Ishikawa (cell line): ENCODE measurements around the gene REC114.

ENCODE experiments used
- CEBPB ChIP-seq: IDR thresholded peaks from 2 replicates; pipeline ENCODE4 v1.6.1; 2012
- CREB1 ChIP-seq: IDR thresholded peaks from 2 replicates; pipeline ENCODE4 v1.6.1; 2012; ENCODE audit warnings: low read depth
- EGR1 ChIP-seq: IDR thresholded peaks from 2 replicates; pipeline ENCODE4 v1.6.1; 2012
- NFIC ChIP-seq: IDR thresholded peaks from 2 replicates; pipeline ENCODE4 v1.6.1; 2012
- REST ChIP-seq: IDR thresholded peaks from 2 replicates; pipeline ENCODE4 v1.6.1; 2012; ENCODE audit warnings: low read depth, mild to moderate bottlenecking
- TAF1 ChIP-seq: IDR thresholded peaks from 2 replicates; pipeline ENCODE4 v1.6.1; 2012; ENCODE audit warnings: low read depth, mild to moderate bottlenecking
- TCF12 ChIP-seq: IDR thresholded peaks from 2 replicates; pipeline ENCODE4 v1.6.1; 2012; ENCODE audit warnings: low read depth
- TF ChIP-seq, protein P1 (sequence below): IDR thresholded peaks from 2 replicates; pipeline ENCODE4 v1.6.1; 2012

DNA sequence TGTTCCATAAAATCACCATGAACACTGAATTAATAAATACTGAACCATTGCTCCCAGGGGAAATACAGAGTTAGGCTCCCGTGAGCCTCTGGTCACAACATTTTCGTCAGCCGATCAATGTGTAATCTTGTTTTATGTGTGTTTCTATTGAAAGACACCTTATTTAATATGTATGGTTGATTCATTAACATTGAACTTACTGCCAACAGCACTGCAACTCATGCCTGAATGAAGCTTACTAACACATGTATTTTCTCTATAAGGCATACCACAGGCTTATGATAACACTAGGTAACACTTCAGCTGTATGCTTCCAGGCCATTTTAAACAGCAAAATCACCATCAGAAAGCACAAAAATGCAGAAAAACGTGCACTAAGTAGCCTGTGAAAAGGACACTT, 9.1 kb upstream of the REC114 start:
- TF ChIP-seq REST (no peak), TCF12 (no peak), TAF1 (no peak), NFIC (no peak), EGR1 (no peak), CREB1 (no peak), CEBPB (no peak)
- TF ChIP-seq, protein P1, sequence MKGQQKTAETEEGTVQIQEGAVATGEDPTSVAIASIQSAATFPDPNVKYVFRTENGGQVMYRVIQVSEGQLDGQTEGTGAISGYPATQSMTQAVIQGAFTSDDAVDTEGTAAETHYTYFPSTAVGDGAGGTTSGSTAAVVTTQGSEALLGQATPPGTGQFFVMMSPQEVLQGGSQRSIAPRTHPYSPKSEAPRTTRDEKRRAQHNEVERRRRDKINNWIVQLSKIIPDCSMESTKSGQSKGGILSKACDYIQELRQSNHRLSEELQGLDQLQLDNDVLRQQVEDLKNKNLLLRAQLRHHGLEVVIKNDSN, result no peak
